H1 (cell line): ENCODE results near the gene CCDC183. TPM values are rescaled to one million over a fixed set of nuclear protein-coding genes. Genes with fewer than 3 reads are reported as not detected.

ENCODE experiments used
- CHD2 ChIP-seq: IDR thresholded peaks from 2 replicates; pipeline ENCODE4 v1.6.1; 2012; ENCODE audit warnings: low read length, improper control_type of control experiment
- CTCF ChIP-seq, 3 experiments: IDR thresholded peaks; 1 replicate in 2 of 3; 2 replicates in 1 of 3; pipeline versions ENCODE4 v1.5.1 to v1.6.1; 2011; ENCODE audit warnings: low read length in 3 of 3, mild to moderate bottlenecking in 3 of 3, inconsistent platforms in 2 of 3, low read depth in 1 of 3, moderate library complexity in 1 of 3; ENCODE audit not compliant: insufficient read depth in 1 of 3; ENCODE audit errors: control extremely low read depth in 1 of 3
- GTF2F1 ChIP-seq: IDR thresholded peaks from 2 replicates; pipeline ENCODE4 v1.6.1; 2012; ENCODE audit warnings: low read depth, low read length, improper control_type of control experiment, borderline replicate concordance
- HDAC2 ChIP-seq, 2 experiments: fragments of 300-600 bp in 1 of 2; sonication (generic) in 1 of 2; IDR thresholded peaks; 2 replicates each; pipeline ENCODE4 v1.6.1; 2011 to 2012; ENCODE audit warnings: low read depth in 2 of 2, low read length in 2 of 2, mild to moderate bottlenecking in 2 of 2, moderate library complexity in 2 of 2, borderline replicate concordance in 1 of 2, inconsistent platforms in 1 of 2
- KDM4A ChIP-seq: IDR thresholded peaks from one replicate; pipeline ENCODE4 v1.7.1; 2012; ENCODE audit warnings: low read depth, mild to moderate bottlenecking, moderate library complexity, low read length, inconsistent platforms; ENCODE audit not compliant: severe bottlenecking
- NANOG ChIP-seq: IDR thresholded peaks from 2 replicates; pipeline ENCODE4 v1.6.1; 2011; ENCODE audit warnings: low read length, low read depth, mild to moderate bottlenecking, inconsistent platforms; ENCODE audit not compliant: insufficient read depth, poor library complexity, severe bottlenecking
- SRF ChIP-seq: IDR thresholded peaks from 2 replicates; pipeline ENCODE4 v1.6.1; 2011; ENCODE audit warnings: mild to moderate bottlenecking, low read depth, low read length, moderate library complexity
- polyA plus RNA-seq, 7 experiments: library from polyadenylated mRNA; depleted of rRNA in 3 of 7; stranded (reverse) in 5 of 7; unstranded in 2 of 7; fragments of >200 nt in 5 of 7; fragments of 200-250 nt in 2 of 7; gene quantifications; 1 replicate in 5 of 7; 2 replicates in 1 of 7; 4 replicates in 1 of 7; pipeline versions ENCODE4 v1.2.1 to v1.2.3, GENCODE V29; 2011 to 2013; ENCODE audit warnings: missing spikeins in 2 of 7, mixed read lengths in 2 of 7
- total RNA-seq: library from RNA; stranded (reverse); fragmentation: NEBNext Ultra II Directional; extraction: Animal tissue kit (Norgen Biotek cat#: 25700); gene quantifications from 2 replicates; pipeline ENCODE4 v1.2.1, GENCODE V29; 2021

Gene CCDC183
- total and polyA plus RNA-seq, 2 of the 8 experiments (the other 6 are each of a cell fraction or from before 2014, with no cell fraction given): 0.51 to 1.6 TPM

DNA sequence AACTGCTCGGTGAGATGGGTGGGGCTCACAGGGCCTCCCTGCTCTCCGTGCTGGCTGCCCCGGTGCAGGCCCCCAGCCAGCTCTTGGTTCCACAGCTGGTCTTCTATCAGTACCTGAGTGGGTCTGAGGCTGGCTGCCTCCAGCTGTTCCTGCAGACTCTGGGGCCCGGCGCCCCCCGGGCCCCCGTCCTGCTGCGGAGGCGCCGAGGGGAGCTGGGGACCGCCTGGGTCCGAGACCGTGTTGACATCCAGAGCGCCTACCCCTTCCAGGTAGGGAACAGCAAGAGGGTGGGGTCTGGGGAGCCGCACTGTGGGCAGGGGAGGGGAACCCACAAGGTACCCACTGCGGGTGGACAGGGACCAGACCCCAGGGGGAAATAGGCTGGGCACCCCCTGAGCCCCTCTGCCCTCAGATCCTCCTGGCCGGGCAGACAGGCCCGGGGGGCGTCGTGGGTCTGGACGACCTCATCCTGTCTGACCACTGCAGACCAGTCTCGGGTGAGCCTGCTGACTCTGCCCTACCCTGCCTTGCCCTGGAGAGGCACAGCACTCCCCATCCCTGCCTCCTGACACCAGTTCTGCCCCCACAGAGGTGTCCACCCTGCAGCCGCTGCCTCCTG is 58.8 kb downstream of the CCDC183 start (continued):
- TF ChIP-seq CTCF (IDR thresholded peaks at IDR 0.05; ENCODE audit: control extremely low read depth in 1 of 3, insufficient read depth in 1 of 3, low read depth in 1 of 3, low read length in 3 of 3) (no peak), NANOG (no peak), CHD2 (no peak), SRF (no peak), GTF2F1 (no peak), KDM4A (no peak), HDAC2 (IDR thresholded peaks at IDR 0.05; ENCODE audit: borderline replicate concordance in 1 of 2, low read depth in 2 of 2, low read length in 2 of 2) (no peak)
